Measurements from ENCODE around the gene SRSF10. TPM values are rescaled to one million over a fixed set of nuclear protein-coding genes. Genes with fewer than 3 reads are reported as not detected.

The SRSF10 gene
- polyA plus RNA-seq, 1 donor = 117 TPM

Other genes with a start within 250 kb of the SRSF10 start
- gene ELOA, start 236.9 kb downstream of the SRSF10 start, polyA plus RNA-seq (ENCODE audit: insufficient read length) = 27.8 TPM
- gene PITHD1, start 201.9 kb downstream of the SRSF10 start, polyA plus RNA-seq (ENCODE audit: insufficient read length) = 35.6 TPM
- 30.0 TPM for gene LYPLA2, start 189.2 kb downstream of the SRSF10 start, polyA plus RNA-seq (ENCODE audit: insufficient read length)
- 25.5 TPM for gene GALE, start 179.6 kb downstream of the SRSF10 start, polyA plus RNA-seq (ENCODE audit: insufficient read length)
- 21.8 TPM for gene HMGCL, start 154.9 kb downstream of the SRSF10 start, polyA plus RNA-seq (ENCODE audit: insufficient read length)
- gene FUCA1, start 112.0 kb downstream of the SRSF10 start, polyA plus RNA-seq (ENCODE audit: insufficient read length) = 11.5 TPM
- gene CNR2, start 67.0 kb downstream of the SRSF10 start, polyA plus RNA-seq (ENCODE audit: insufficient read length) = 0.06 TPM
- gene PNRC2, start 20.5 kb downstream of the SRSF10 start, polyA plus RNA-seq (ENCODE audit: insufficient read length) = 91.3 TPM
- gene MYOM3, start 131.8 kb upstream of the SRSF10 start, polyA plus RNA-seq (ENCODE audit: insufficient read length) = 425 TPM
- not detected for gene IL22RA1, start 162.8 kb upstream of the SRSF10 start, polyA plus RNA-seq (ENCODE audit: insufficient read length)
- 0.10 TPM for gene IFNLR1, start 207.0 kb upstream of the SRSF10 start, polyA plus RNA-seq (ENCODE audit: insufficient read length)